Measurements from ENCODE around the gene OR2A42.
"Not testable (repeated sequence)": the region's sequence is repeated elsewhere in the genome, so short reads cannot be mapped to it uniquely, and the experiment has no call there.

Gene OR2A42

DNA sequence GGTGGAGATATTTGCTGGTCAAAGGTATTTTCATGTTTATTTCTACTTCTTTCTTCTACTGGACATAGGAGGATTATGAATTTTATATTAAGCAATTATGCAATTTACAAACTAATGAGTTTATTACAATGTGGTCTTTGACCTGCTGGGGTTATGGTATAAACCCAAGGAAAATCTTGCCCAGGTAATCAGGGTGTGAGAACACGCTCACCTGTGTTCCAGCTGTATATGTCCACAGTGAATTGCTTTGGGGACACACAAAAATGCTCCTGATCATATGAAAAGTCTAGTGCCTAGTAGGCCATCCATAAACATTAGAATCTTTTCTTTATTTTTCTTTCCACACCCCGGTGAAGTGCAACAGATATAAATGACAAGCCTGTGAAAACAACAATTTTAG is at the start of gene OR2A42:
Gene OR2A42, minus strand, starts transcription at position 241 of the 400 bp plus-strand sequence. CDS start 6,762 bp downstream, outside the sequence.
- ATAC-seq, result not testable (repeated sequence)

DNA sequence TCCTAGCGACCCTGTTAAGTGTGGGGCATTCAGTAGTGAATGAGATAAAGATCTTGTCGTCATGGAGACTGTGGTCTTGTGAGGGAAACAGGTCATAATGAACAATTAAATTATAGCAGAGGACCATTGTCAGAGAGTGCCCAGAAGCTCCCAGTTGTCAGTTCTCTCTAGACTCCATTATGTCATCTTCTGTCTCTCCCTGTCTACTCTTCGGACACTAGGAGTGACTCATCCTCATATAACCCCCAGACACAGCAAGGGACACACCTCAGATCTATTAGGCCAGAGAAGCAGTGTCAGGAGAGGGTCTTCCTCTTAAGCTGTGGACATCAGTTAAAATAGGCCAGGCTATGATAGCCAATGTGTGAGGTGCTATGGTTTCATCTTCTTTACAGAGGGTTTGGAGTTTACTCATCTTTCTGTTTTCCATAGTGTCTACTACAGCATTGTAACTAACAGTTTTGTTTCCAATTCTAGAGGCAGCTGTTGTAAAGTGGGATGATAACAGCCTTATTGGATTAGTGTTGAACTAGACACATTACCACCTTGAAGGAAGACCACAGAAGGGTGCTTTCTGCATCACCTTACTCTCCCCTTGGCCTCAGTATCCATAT is 47.9 kb upstream of the OR2A42 start:
- not testable (repeated sequence) for ATAC-seq

DNA sequence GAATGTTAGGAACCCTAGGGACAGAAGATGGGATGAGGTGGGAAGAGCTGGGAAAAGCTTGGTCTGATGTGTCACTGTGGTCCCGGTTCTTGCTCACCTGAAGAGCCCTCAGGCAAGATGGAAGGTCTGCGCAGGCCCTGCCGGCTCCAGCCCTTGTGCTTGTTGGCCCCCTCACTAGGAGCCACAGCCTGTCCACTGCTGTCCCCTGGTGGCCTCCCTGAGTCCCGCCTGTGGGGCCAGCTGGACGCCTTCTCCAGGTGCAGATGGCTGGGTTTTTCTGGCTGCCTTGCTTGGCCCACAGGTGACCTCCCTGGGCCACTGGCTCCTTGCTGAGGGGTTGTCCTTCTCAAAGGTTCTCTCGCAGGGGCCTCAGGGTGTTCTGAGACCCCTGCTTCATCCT is 44.3 kb upstream of the OR2A42 start:
- ATAC-seq, result peak; percentile 33; the same call in 2 of the 3 replicates

DNA sequence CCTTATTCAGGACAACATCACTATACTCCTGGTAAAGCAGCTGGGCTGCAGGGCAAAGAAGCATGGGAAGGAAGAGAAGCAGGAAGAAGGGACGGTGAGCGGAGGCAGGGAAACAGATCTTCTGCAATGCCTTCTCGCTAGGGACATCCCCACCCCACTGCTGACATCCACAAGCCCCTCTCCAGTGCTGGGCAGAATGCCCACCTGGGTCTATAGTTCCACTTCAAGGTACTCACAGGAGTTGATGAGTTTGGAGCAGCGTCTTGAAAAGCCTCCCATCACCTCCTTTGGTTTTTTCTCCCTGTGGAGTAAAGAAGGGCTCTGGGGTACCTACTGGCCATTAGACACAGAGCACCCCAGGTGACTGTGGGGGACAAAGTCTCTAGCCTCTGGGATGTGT is 43.1 kb upstream of the OR2A42 start:
- ATAC-seq, result not testable (repeated sequence)

- ATAC-seq, result not testable (repeated sequence)
Observed at GRCh38 chr7:144281981-144282380, 42.6 kb upstream of the OR2A42 start.

- not testable (repeated sequence) for ATAC-seq
Observed at GRCh38 chr7:144280010-144280409, 40.6 kb upstream of the OR2A42 start.

DNA sequence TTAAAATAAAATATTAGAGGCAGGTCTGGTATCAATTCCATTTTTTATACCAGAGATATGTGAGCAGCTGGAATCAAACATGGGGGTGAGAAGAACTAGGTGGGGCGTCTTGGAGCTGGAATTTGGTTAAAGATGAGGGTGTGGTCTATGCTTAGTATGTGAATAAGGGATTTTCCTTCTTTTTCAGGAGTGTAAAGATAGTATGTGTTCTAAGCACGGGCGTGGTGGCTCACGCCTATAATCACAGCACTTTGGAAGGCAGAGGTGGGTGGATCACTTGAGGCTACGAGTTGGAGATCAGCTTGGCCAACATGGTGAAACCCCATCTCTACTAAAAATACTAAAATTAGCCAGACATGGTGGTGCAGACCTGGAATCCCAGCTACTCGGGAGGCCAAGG is 35.9 kb upstream of the OR2A42 start:
- ATAC-seq, result not testable (repeated sequence)

DNA sequence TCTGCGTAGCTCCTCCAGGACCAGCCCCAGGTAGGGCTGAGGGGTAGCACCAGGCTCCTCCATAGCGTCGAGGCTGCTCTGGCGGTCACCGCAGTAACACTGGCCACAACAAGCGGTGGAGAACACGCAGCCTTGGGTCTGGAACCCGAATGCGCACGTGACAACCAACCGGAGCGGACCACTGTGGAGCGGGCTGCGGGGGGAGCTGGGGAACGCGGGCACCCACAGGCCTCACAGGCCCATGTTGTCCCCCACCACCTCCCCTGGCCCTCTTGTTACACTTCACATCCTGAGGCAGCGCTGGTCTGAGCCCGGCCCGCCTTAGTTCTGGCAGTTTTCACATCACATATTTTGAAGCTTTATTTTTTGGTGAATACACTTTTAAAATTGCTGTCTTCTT is 29.8 kb upstream of the OR2A42 start, which contains the start of gene CTAGE8:
Gene CTAGE8, minus strand, starts transcription at position 101 of the 400 bp plus-strand sequence. Its CDS starts 38 bp downstream, at position 63.
- ATAC-seq, result not testable (repeated sequence)

GRCh38 chr7:144264692-144265091 is 25.3 kb upstream of the OR2A42 start, which contains the start of gene OR2A7:
TSS of gene OR2A7 (minus strand) at chr7:144264792. CDS start at chr7:144259628, 5,164 bp downstream.
- ATAC-seq, result not testable (repeated sequence)

DNA sequence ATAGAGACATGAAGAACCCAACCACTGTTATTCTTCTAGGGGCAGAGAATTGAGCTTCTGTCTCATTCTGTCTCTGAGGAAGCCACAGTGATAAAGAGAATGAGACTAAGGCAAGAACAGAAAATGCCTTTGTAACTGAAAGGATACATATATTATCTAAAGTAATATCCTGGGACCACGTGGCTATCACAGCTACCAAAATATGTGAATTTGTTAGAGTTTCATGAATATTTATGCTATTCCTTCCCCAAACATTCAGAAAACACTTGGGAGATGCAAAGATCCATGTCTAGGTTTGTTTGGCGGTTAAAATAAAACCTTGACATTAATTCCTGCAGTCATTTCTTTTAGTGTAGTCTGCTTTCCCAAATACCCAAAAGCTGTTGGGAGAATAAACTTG is 22.7 kb upstream of the OR2A42 start:
- ATAC-seq, result not testable (repeated sequence)

GRCh38 chr7:144259067-144259466 is 19.7 kb upstream of the OR2A42 start:
- not testable (repeated sequence) for ATAC-seq

GRCh38 chr7:144256112-144256511 is 16.7 kb upstream of the OR2A42 start:
- ATAC-seq, result no peak; the same call in 2 of the 3 replicates
- TF ChIP-seq, protein P1, sequence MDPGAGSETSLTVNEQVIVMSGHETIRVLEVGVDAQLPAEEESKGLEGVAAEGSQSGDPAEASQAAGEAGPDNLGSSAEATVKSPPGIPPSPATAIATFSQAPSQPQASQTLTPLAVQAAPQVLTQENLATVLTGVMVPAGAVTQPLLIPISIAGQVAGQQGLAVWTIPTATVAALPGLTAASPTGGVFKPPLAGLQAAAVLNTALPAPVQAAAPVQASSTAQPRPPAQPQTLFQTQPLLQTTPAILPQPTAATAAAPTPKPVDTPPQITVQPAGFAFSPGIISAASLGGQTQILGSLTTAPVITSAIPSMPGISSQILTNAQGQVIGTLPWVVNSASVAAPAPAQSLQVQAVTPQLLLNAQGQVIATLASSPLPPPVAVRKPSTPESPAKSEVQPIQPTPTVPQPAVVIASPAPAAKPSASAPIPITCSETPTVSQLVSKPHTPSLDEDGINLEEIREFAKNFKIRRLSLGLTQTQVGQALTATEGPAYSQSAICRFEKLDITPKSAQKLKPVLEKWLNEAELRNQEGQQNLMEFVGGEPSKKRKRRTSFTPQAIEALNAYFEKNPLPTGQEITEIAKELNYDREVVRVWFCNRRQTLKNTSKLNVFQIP (CRISPR knock-in tag; IDR thresholded peaks at IDR 0.05; ENCODE audit: borderline replicate concordance, low read depth), result no peak
- no peak for TF ChIP-seq ISL1 (CRISPR knock-in tag; IDR thresholded peaks at IDR 0.05)
- no peak for TF ChIP-seq ZC3H10 (CRISPR knock-in tag; IDR thresholded peaks at IDR 0.05)
- TF ChIP-seq, protein P2, sequence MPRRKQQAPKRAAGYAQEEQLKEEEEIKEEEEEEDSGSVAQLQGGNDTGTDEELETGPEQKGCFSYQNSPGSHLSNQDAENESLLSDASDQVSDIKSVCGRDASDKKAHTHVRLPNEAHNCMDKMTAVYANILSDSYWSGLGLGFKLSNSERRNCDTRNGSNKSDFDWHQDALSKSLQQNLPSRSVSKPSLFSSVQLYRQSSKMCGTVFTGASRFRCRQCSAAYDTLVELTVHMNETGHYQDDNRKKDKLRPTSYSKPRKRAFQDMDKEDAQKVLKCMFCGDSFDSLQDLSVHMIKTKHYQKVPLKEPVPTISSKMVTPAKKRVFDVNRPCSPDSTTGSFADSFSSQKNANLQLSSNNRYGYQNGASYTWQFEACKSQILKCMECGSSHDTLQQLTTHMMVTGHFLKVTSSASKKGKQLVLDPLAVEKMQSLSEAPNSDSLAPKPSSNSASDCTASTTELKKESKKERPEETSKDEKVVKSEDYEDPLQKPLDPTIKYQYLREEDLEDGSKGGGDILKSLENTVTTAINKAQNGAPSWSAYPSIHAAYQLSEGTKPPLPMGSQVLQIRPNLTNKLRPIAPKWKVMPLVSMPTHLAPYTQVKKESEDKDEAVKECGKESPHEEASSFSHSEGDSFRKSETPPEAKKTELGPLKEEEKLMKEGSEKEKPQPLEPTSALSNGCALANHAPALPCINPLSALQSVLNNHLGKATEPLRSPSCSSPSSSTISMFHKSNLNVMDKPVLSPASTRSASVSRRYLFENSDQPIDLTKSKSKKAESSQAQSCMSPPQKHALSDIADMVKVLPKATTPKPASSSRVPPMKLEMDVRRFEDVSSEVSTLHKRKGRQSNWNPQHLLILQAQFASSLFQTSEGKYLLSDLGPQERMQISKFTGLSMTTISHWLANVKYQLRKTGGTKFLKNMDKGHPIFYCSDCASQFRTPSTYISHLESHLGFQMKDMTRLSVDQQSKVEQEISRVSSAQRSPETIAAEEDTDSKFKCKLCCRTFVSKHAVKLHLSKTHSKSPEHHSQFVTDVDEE (CRISPR knock-in tag; IDR thresholded peaks at IDR 0.05), result no peak
- TF ChIP-seq ESRRG (CRISPR knock-in tag; IDR thresholded peaks at IDR 0.05), result no peak
- TF ChIP-seq ZFP3 (CRISPR knock-in tag; IDR thresholded peaks at IDR 0.05), result no peak
- TF ChIP-seq PPARA (CRISPR knock-in tag; IDR thresholded peaks at IDR 0.05; ENCODE audit: borderline replicate concordance), result no peak
- TF ChIP-seq CSDC2 (CRISPR knock-in tag; IDR thresholded peaks at IDR 0.05), result no peak
- no peak for TF ChIP-seq ZNF70 (CRISPR knock-in tag; IDR thresholded peaks at IDR 0.05)
- TF ChIP-seq TCF4 (CRISPR knock-in tag; IDR thresholded peaks at IDR 0.05; ENCODE audit: borderline replicate concordance), result no peak
- TF ChIP-seq CREB5 (CRISPR knock-in tag; IDR thresholded peaks at IDR 0.05; ENCODE audit: low read depth), result no peak
- TF ChIP-seq ARNTL (CRISPR knock-in tag; IDR thresholded peaks at IDR 0.05; ENCODE audit: borderline replicate concordance, low read depth), result no peak
- TF ChIP-seq ZNF565 (CRISPR knock-in tag; conservative IDR thresholded peaks at IDR 0.05; ENCODE audit: low read depth), result no peak
- no peak for TF ChIP-seq RARB (CRISPR knock-in tag; IDR thresholded peaks at IDR 0.05)
- no peak for TF ChIP-seq ZNF8 (CRISPR knock-in tag; IDR thresholded peaks at IDR 0.05)
- no peak for TF ChIP-seq OSR1 (CRISPR knock-in tag; IDR thresholded peaks at IDR 0.05)
- no peak for TF ChIP-seq GLIS3 (CRISPR knock-in tag; IDR thresholded peaks at IDR 0.05)
